SK-N-SH (cell line): ENCODE results near the gene BGN. TPM values are rescaled to one million over a fixed set of nuclear protein-coding genes. Genes with fewer than 3 reads are reported as not detected.

Source experiments
- CTCF ChIA-PET: fragments of 300-600, 350-600 bp; formaldehyde crosslinking; extraction: SDS; loops from one replicate; lab custom pipeline; 2021; lab: Yijun Ruan, JAX
- POLR2A ChIA-PET: fragments of 350-600 bp; sonication (Branson Sonifier 250); formaldehyde crosslinking; extraction: SDS; loops from one replicate; lab custom pipeline; 2020; ENCODE audit warnings: antibody characterized with exemption, inconsistent platforms; lab: Yijun Ruan, JAX
- DNase-seq: peaks from one replicate; pipeline ENCODE4 v3.0.0; 2012
- H2AFZ ChIP-seq: fragments of 200-600 bp; sonication (generic); 2 replicates; pipeline ENCODE4 v1.8.1; 2016; ENCODE audit warnings: antibody characterized with exemption, mild to moderate bottlenecking, low read depth
- H3F3A ChIP-seq: fragments of 200-600 bp; sonication (generic); replicated peaks from 2 replicates; pipeline ENCODE3; 2016; ENCODE audit warnings: antibody characterized with exemption, mild to moderate bottlenecking; ENCODE audit not compliant: insufficient read depth
- H3K27ac ChIP-seq, 2 experiments: fragments of 200-500 bp in 1 of 2; fragments of 200-600 bp in 1 of 2; sonication (Bioruptor generic) in 1 of 2; sonication (generic), shearing (Covaris generic) in 1 of 2; 2 replicates each; pipeline versions ENCODE4 v1.5.1 to v1.6.1; 2014 to 2016; ENCODE audit warnings: low read depth in 2 of 2, inconsistent platforms in 1 of 2, low read length in 1 of 2, mild to moderate bottlenecking in 1 of 2, mixed read lengths in 1 of 2
- H3K27me3 ChIP-seq: fragments of 200-600 bp; sonication (generic), shearing (Covaris generic); 2 replicates; pipeline ENCODE4 v1.6.1; 2016; ENCODE audit warnings: mixed run types; ENCODE audit not compliant: insufficient read depth
- H3K36me3 ChIP-seq, 2 experiments: fragments of 200-500 bp in 1 of 2; fragments of 200-600 bp in 1 of 2; sonication (Bioruptor generic) in 1 of 2; sonication (generic) in 1 of 2; replicated peaks in 1 of 2; 2 replicates each; pipeline versions ENCODE3 to v1.5.1; 2014 to 2016; ENCODE audit warnings: low read length in 1 of 2, mild to moderate bottlenecking in 1 of 2; ENCODE audit not compliant: insufficient read depth in 2 of 2, control insufficient read depth in 1 of 2
- H3K4me1 ChIP-seq, 2 experiments: fragments of 200-500 bp in 1 of 2; fragments of 200-600 bp in 1 of 2; sonication (Bioruptor generic) in 1 of 2; sonication (generic), shearing (Covaris generic) in 1 of 2; 2 replicates each; pipeline versions ENCODE4 v1.5.1 to v1.6.1; 2014 to 2016; ENCODE audit warnings: low read depth in 1 of 2, low read length in 1 of 2, mixed run types in 1 of 2; ENCODE audit not compliant: insufficient read depth in 2 of 2, control insufficient read depth in 1 of 2
- H3K4me2 ChIP-seq: fragments of 200-600 bp; sonication (generic), shearing (Covaris generic); 2 replicates; pipeline ENCODE4 v1.6.1; 2017; ENCODE audit warnings: mixed run types
- H3K4me3 ChIP-seq, 2 experiments: fragments of 200-500 bp in 1 of 2; fragments of 200-600 bp in 1 of 2; sonication (Bioruptor generic) in 1 of 2; sonication (generic), shearing (Covaris generic) in 1 of 2; 2 replicates each; pipeline versions ENCODE4 v1.5.1 to v1.8.1; 2014 to 2016; ENCODE audit warnings: low read depth in 2 of 2, inconsistent platforms in 1 of 2, low read length in 1 of 2, mild to moderate bottlenecking in 1 of 2, mixed read lengths in 1 of 2, moderate library complexity in 1 of 2
- H3K79me2 ChIP-seq: fragments of 200-600 bp; sonication (generic); 2 replicates; pipeline ENCODE4 v1.8.1; 2017; ENCODE audit warnings: mild to moderate bottlenecking; ENCODE audit not compliant: insufficient read depth
- H3K9ac ChIP-seq: fragments of 200-600 bp; sonication (generic); 2 replicates; pipeline ENCODE4 v1.6.1; 2017; ENCODE audit warnings: mixed run types
- H3K9me2 ChIP-seq: fragments of 200-600 bp; sonication (generic); 2 replicates; pipeline ENCODE4 v1.6.1; 2017; ENCODE audit warnings: mixed run types
- H3K9me3 ChIP-seq: fragments of 200-600 bp; sonication (generic); 2 replicates; pipeline ENCODE4 v1.6.1; 2017; ENCODE audit warnings: mixed run types, mild to moderate bottlenecking, moderate library complexity
- H4K20me1 ChIP-seq: fragments of 200-600 bp; sonication (generic); 2 replicates; pipeline ENCODE4 v1.6.1; 2017; ENCODE audit warnings: mild to moderate bottlenecking, mixed run types; ENCODE audit not compliant: insufficient read depth
- CHD2 ChIP-seq: fragments of 150-350 bp; IDR thresholded peaks from 2 replicates; pipeline ENCODE4 v1.6.1; 2018; ENCODE audit warnings: low read length; ENCODE audit not compliant: partially characterized antibody
- EZH2phosphoT487 ChIP-seq: fragments of 200-600 bp; sonication (generic); IDR thresholded peaks from 2 replicates; pipeline ENCODE4 v1.6.1; 2017; ENCODE audit warnings: low read depth, mixed run types, mild to moderate bottlenecking, antibody characterized with exemption, moderate library complexity, borderline replicate concordance
- FOSL2 ChIP-seq: IDR thresholded peaks from 2 replicates; pipeline ENCODE4 v1.4.0; 2012; ENCODE audit warnings: low read depth, mild to moderate bottlenecking, moderate library complexity, borderline replicate concordance
- GABPA ChIP-seq: IDR thresholded peaks from 2 replicates; pipeline ENCODE4 v1.4.0; 2012; ENCODE audit warnings: low read depth, mild to moderate bottlenecking
- GATA2 ChIP-seq: sonication (generic); formaldehyde crosslinking; IDR thresholded peaks from 2 replicates; pipeline ENCODE4 v1.5.0; 2020; ENCODE audit warnings: mild to moderate bottlenecking, missing genetic modification reagents
- JUND ChIP-seq: IDR thresholded peaks from 2 replicates; pipeline ENCODE4 v1.4.0; 2012
- MAX ChIP-seq: IDR thresholded peaks from 2 replicates; pipeline ENCODE4 v1.4.0; 2012; ENCODE audit warnings: low read depth
- MEF2A ChIP-seq: IDR thresholded peaks from 2 replicates; pipeline ENCODE4 v1.4.0; 2012; ENCODE audit warnings: low read depth, borderline replicate concordance
- MXI1 ChIP-seq: IDR thresholded peaks from 2 replicates; pipeline ENCODE4 v1.6.1; 2012; ENCODE audit warnings: mild to moderate bottlenecking, low read depth, low read length, improper control_type of control experiment
- NFIC ChIP-seq: IDR thresholded peaks from 2 replicates; pipeline ENCODE4 v1.4.0; 2012; ENCODE audit warnings: borderline replicate concordance
- POLR2AphosphoS5 ChIP-seq: IDR thresholded peaks from 2 replicates; pipeline ENCODE4 v1.6.1; 2012; ENCODE audit warnings: low read depth, low read length
- RAD21 ChIP-seq: IDR thresholded peaks from 2 replicates; pipeline ENCODE4 v1.6.1; 2012; ENCODE audit warnings: mild to moderate bottlenecking, low read length
- RCOR1 ChIP-seq: fragments of 150-350 bp; IDR thresholded peaks from 2 replicates; pipeline ENCODE4 v1.6.1; 2017; ENCODE audit warnings: antibody characterized with exemption, low read length
- SIN3A ChIP-seq: IDR thresholded peaks from 2 replicates; pipeline ENCODE4 v1.6.1; 2012; ENCODE audit warnings: low read depth, mild to moderate bottlenecking, low read length, moderate library complexity, borderline replicate concordance
- SMC3 ChIP-seq: IDR thresholded peaks from 2 replicates; pipeline ENCODE4 v1.6.1; 2012; ENCODE audit warnings: low read depth, low read length, improper control_type of control experiment
- TAF1 ChIP-seq: IDR thresholded peaks from 2 replicates; pipeline ENCODE4 v1.6.1; 2012; ENCODE audit warnings: low read depth, mild to moderate bottlenecking, low read length, moderate library complexity, borderline replicate concordance
- TCF12 ChIP-seq: IDR thresholded peaks from 2 replicates; pipeline ENCODE4 v1.4.0; 2012
- USF2 ChIP-seq: fragments of 150-350 bp; IDR thresholded peaks from 2 replicates; pipeline ENCODE4 v1.6.1; 2017; ENCODE audit warnings: antibody characterized with exemption, low read length, low read depth, borderline replicate concordance
- YY1 ChIP-seq: IDR thresholded peaks from 2 replicates; pipeline ENCODE4 v1.4.0; 2012; ENCODE audit warnings: low read depth, mild to moderate bottlenecking
- WGBS: methylation state at CpG from one replicate; pipeline ENCODE4 v1.1.6; 2017; ENCODE audit warnings: low lambda C conversion rate; 5-methylcytosine and 5-hydroxymethylcytosine counted together
- polyA plus RNA-seq, 3 experiments: library from polyadenylated mRNA; depleted of rRNA; stranded (reverse); fragments of >200 nt; gene quantifications; 2 replicates each; pipeline ENCODE4 v1.2.3, GENCODE V29; 2012
- TF ChIP-seq, protein P1 (sequence below): fragments of 200-600 bp; sonication (generic); IDR thresholded peaks from 2 replicates; pipeline ENCODE4 v1.6.1; 2017; ENCODE audit warnings: antibody characterized with exemption, mild to moderate bottlenecking, moderate library complexity
- TF ChIP-seq, protein P2 (sequence below): IDR thresholded peaks from 2 replicates; pipeline ENCODE4; 2012

Gene BGN
- polyA plus RNA-seq, 1 of the 3 experiments (the other 2 are of a cell fraction), result 28.9 TPM

DNA sequence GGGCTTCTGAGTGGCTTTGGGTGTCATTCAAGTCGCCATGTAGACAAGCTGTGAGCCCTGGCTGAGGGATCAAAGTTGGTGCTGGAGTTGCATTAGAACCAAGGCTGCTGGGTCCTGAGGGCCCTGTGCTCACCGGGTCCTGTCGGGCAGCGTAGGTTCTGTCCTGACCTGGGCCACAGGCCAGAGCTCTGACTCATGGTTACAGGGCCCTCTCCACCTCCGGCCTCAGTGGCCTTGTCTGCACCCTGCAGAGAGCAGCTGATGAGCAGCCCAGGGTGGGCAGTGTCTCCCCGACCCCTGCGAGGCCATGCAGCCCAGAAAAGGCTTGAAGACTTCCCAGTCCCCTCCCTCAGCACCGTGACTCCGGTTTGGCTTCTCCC is 45.2 kb downstream of the BGN start:
- TF ChIP-seq CHD2 (no peak), EZH2phosphoT487 (no peak), FOSL2 (no peak), JUND (no peak), USF2 (no peak), GABPA (no peak), SMC3 (no peak), GATA2 (no peak), YY1 (no peak), MXI1 (no peak), MAX (no peak), RCOR1 (no peak), MEF2A (no peak), TAF1 (no peak)
- TF ChIP-seq, protein P1, sequence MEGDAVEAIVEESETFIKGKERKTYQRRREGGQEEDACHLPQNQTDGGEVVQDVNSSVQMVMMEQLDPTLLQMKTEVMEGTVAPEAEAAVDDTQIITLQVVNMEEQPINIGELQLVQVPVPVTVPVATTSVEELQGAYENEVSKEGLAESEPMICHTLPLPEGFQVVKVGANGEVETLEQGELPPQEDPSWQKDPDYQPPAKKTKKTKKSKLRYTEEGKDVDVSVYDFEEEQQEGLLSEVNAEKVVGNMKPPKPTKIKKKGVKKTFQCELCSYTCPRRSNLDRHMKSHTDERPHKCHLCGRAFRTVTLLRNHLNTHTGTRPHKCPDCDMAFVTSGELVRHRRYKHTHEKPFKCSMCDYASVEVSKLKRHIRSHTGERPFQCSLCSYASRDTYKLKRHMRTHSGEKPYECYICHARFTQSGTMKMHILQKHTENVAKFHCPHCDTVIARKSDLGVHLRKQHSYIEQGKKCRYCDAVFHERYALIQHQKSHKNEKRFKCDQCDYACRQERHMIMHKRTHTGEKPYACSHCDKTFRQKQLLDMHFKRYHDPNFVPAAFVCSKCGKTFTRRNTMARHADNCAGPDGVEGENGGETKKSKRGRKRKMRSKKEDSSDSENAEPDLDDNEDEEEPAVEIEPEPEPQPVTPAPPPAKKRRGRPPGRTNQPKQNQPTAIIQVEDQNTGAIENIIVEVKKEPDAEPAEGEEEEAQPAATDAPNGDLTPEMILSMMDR, result no peak
- TF ChIP-seq, all 33 proteins: peak for 0
- Histone ChIP-seq H3K27me3 (peaks cover 36% of the 10 kb centered on the region), H3K4me1 (peaks cover 0 to 53% of the 10 kb centered on the region in 2 experiments; a peak in 1 of 4 replicates), H3K36me3 (no peaks in the 10 kb centered on the region), H4K20me1 (no peaks in the 10 kb centered on the region), H3K79me2 (no peaks in the 10 kb centered on the region), H2AFZ (no peak overlapping the region), H3K27ac (no peak overlapping the region), H3K9me3 (no peaks in the 10 kb centered on the region), H3F3A (no peaks in the 10 kb centered on the region), H3K4me2 (no peak overlapping the region), H3K4me3 (no peak overlapping the region), H3K9me2 (no peaks in the 10 kb centered on the region), H3K9ac (no peak overlapping the region)
- no peak for DNase-seq
- WGBS, result 46% methylated on average over 7 of the region's 9 CpGs
- CTCF ChIA-PET, result interaction anchor here (0.7 to 3.9 kb wide), 38 partner anchors 9 to 599 kb away, joined by 3 to 41 read pairs (median 6); partner anchors contain the start of genes ATP2B3, CCNQ and DUSP9
- POLR2A ChIA-PET, result interaction anchor here (1.7 kb wide), 1 partner anchor 13 kb away, joined by 5 read pairs; no protein-coding TSS in a partner anchor

GRCh38 chrX:153544727-153545126 is 49.9 kb downstream of the BGN start:
- no peak overlapping the region for H3K9ac ChIP-seq
- DNase-seq, result no peak
- no peaks in the 10 kb centered on the region for H3K9me2 ChIP-seq
- H3F3A ChIP-seq, result no peaks in the 10 kb centered on the region
- 40% methylated on average over 5 of the region's 8 CpGs for WGBS
- ChIA-PET CTCF (interaction anchor here (1.5 to 1.6 kb wide), 2 partner anchors 10 to 123 kb away, joined by 4 to 14 read pairs; no protein-coding TSS in a partner anchor), POLR2A (no interaction called here)
- no peak overlapping the region for H3K4me2 ChIP-seq
- no peaks in the 10 kb centered on the region for H4K20me1 ChIP-seq
- peaks cover 0 to 7% of the 10 kb centered on the region in 2 experiments; a peak in 1 of 4 replicates for H3K4me1 ChIP-seq
- no peaks in the 10 kb centered on the region for H3K9me3 ChIP-seq
- H3K4me3 ChIP-seq, result no peak overlapping the region
- no peak overlapping the region for H3K27ac ChIP-seq
- no peaks in the 10 kb centered on the region for H3K79me2 ChIP-seq
- H3K27me3 ChIP-seq, result peaks cover 29% of the 10 kb centered on the region; the same call in 1 of the 2 replicates
- no peaks in the 10 kb centered on the region for H3K36me3 ChIP-seq
- no peak overlapping the region for H2AFZ ChIP-seq
- TF ChIP-seq EZH2phosphoT487, result no peak
- no peak for TF ChIP-seq TCF12
- TF ChIP-seq, protein P2, sequence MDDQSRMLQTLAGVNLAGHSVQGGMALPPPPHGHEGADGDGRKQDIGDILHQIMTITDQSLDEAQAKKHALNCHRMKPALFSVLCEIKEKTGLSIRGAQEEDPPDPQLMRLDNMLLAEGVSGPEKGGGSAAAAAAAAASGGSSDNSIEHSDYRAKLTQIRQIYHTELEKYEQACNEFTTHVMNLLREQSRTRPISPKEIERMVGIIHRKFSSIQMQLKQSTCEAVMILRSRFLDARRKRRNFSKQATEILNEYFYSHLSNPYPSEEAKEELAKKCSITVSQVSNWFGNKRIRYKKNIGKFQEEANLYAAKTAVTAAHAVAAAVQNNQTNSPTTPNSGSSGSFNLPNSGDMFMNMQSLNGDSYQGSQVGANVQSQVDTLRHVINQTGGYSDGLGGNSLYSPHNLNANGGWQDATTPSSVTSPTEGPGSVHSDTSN, result no peak
- TF ChIP-seq RAD21, result no peak
- TF ChIP-seq NFIC, result no peak
- TF ChIP-seq SMC3, result no peak
- TF ChIP-seq MEF2A, result no peak
- no peak for TF ChIP-seq SIN3A
- no peak for TF ChIP-seq JUND
- TF ChIP-seq FOSL2, result no peak
- no peak for TF ChIP-seq MAX
- no peak for TF ChIP-seq CHD2
- no peak for TF ChIP-seq POLR2AphosphoS5
- TF ChIP-seq RCOR1, result no peak
- no peak for TF ChIP-seq USF2
- no peak for TF ChIP-seq MXI1
